HG02973 (cell line): Measurements from ENCODE around the gene HSPA12A.

Experiments
- ATAC-seq: cut with Tn5 transposase; IDR thresholded peaks from one replicate; pipeline ENCODE4 v1.9.1; 2021; ENCODE audit warnings: moderate library complexity; ENCODE audit not compliant: unreplicated experiment

HSPA12A gene

GRCh38 chr10:116634126-116634975 lies 108.0 kb downstream of the HSPA12A start:
- ATAC-seq = no peak

GRCh38 chr10:116633216-116633600 lies 109.2 kb downstream of the HSPA12A start:
- ATAC-seq = no peak

GRCh38 chr10:116632596-116633215 lies 109.7 kb downstream of the HSPA12A start:
- no peak for ATAC-seq

- no peak for ATAC-seq
Measured at GRCh38 chr10:116631871-116632295, 110.5 kb downstream of the HSPA12A start.

- no peak for ATAC-seq
Measured at GRCh38 chr10:116630020-116630419, 112.3 kb downstream of the HSPA12A start.

- ATAC-seq = no peak
Measured at GRCh38 chr10:116629340-116629739, 113.0 kb downstream of the HSPA12A start.

- ATAC-seq = no peak
Measured at GRCh38 chr10:116627386-116627933, 114.9 kb downstream of the HSPA12A start.

GRCh38 chr10:116626815-116627214 lies 115.6 kb downstream of the HSPA12A start:
- no peak for ATAC-seq

GRCh38 chr10:116625845-116626244 lies 116.5 kb downstream of the HSPA12A start:
- ATAC-seq = no peak

GRCh38 chr10:116621934-116622655 lies 120.3 kb downstream of the HSPA12A start:
- ATAC-seq = no peak

- no peak for ATAC-seq
Measured at GRCh38 chr10:116621476-116621875, 120.9 kb downstream of the HSPA12A start.
